Central memory CD8-positive, alpha-beta T cell (primary cell): ENCODE results near the gene MBNL1.

Experiments
- ATAC-seq: fragments of 150-1000 bp; cut with Tn5 transposase; replicated peaks from 2 replicates; pipeline ENCODE4 v1.10.0; 2022; ENCODE audit warnings: mild to moderate bottlenecking, moderate FRiP score, moderate number of reproducible peaks; ENCODE audit not compliant: poor library complexity, severe bottlenecking; ENCODE audit errors: extremely low read depth
- DNase-seq, 2 donors: peaks; one replicate each; pipeline ENCODE4 v3.0.0; 2021; ENCODE audit warnings: low spot score in 2 of 2
- H3K27ac Mint-ChIP-seq: one replicate; pipeline ENCODE4 v1.8.0; 2022; ENCODE audit warnings: low read depth, mild to moderate bottlenecking, moderate library complexity, mixed read lengths
- H3K27me3 Mint-ChIP-seq: one replicate; pipeline ENCODE4 v1.8.0; 2022; ENCODE audit warnings: mixed read lengths
- H3K36me3 Mint-ChIP-seq: one replicate; pipeline ENCODE4 v1.8.0; 2022; ENCODE audit warnings: mild to moderate bottlenecking, moderate library complexity, mixed read lengths; ENCODE audit not compliant: insufficient read depth
- H3K4me1 Mint-ChIP-seq: one replicate; pipeline ENCODE4 v1.8.0; 2022; ENCODE audit warnings: mixed read lengths
- H3K4me3 Mint-ChIP-seq: one replicate; pipeline ENCODE4 v1.8.0; 2022; ENCODE audit warnings: mild to moderate bottlenecking, moderate library complexity, mixed read lengths
- H3K9me3 Mint-ChIP-seq: one replicate; pipeline ENCODE4 v1.8.0; 2022; ENCODE audit warnings: mixed read lengths

The MBNL1 gene

DNA sequence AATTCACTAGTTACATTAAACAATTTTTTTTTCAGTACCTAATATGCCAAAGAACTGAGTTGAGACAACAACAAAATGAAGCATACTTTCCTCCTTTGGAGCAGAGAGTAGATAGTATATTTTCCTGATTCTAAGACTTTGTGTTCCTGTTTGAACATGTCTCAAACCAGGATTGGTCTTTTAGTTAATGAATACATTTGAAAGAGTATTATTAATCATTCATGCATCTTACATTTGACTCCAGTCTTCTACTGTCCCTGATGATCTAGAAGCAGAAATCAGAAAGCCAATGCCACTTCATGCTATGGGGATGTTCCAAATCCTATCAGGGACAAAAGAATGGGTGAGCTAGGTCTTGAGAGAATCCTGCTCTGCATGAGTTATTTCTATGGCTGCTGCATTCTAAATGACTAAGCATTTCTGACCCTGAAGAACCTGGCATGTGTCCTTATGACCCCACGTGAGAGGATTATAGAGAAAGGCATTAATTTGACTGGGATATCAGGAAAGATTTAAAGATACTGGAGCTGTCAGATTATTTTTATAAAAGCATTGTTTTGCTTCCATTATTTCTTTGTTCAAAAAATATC is 32.9 kb upstream of the MBNL1 start:
- H3K27me3 Mint-ChIP-seq = no peaks in the 10 kb centered on the region
- ATAC-seq (no peak), DNase-seq (no peak)
- H3K9me3 Mint-ChIP-seq = no peaks in the 10 kb centered on the region
- no peak overlapping the region for H3K27ac Mint-ChIP-seq
- H3K36me3 Mint-ChIP-seq = no peaks in the 10 kb centered on the region
- H3K4me1 Mint-ChIP-seq = peaks cover 61% of the 10 kb centered on the region
- H3K4me3 Mint-ChIP-seq = no peak overlapping the region

DNA sequence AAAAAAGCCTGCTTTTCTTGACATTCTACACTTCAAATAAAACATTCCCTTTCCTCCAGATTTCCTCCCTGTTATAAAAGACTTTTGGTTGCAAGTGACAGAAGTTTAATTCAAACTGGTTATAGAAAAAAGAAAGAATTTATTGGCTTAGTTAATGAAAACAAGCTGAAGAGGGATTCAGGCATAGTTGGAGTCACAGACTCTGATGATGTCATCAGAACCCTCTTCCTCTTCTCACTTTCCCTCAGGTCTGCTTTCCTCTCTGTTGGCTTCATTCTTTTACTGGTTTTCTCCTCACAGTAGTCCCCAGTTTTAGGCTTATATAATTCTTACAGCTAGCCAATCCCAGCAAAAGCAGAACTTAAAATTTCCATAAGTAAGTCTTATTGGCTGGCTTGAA is 32.0 kb upstream of the MBNL1 start:
- H3K4me1 Mint-ChIP-seq = peaks cover 63% of the 10 kb centered on the region

DNA sequence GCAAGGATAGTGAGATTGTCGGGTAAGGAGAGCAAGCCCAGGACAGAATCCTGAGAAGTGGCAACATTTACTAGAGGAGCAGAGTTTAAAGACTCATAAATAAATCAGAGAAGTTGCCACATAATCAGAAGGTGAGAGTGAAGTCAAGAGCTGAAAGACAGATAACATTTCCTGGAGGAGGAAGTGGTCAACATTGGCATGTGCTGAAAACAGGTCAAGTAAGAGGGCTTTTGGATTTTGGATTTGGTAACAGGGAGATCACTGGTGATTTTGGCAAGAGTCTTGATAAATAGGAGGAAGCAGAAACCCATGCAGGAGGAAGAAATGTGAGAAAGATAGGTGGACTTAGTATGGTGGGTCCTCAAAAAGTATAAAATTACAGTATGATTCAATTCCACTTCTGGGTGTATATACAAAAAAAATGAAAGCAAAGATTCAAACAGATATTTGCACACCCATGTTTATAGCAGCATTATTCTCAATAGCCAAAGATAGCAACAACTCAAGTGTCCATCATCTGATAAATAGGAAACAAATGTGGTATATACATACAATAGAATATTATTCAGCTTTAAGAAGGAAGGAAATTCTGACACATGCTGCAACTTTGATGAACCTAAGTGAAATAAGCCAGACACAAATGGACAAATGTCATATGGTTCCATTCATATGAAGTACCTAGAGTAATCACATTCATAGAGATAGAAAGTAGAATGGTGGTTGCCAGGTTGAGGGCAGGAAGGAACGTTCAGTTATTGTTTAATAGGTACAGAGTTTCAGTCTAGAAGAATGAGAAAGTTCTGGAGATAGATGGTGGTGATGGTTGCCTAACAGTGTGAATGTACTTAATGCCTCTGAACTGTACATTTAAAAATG is 27.3 kb upstream of the MBNL1 start:
- Mint-ChIP-seq H3K27ac (peak overlapping the region; percentile 89), H3K36me3 (peaks cover 13% of the 10 kb centered on the region), H3K9me3 (no peaks in the 10 kb centered on the region), H3K4me3 (peak overlapping the region; percentile 94), H3K4me1 (peaks cover 55% of the 10 kb centered on the region), H3K27me3 (no peaks in the 10 kb centered on the region)
- no peak for ATAC-seq
- DNase-seq = no peak

More for the DNA sequence above, 32.0 kb upstream of the MBNL1 start:
- no peak for ATAC-seq
- Mint-ChIP-seq H3K27ac (no peak overlapping the region), H3K27me3 (no peaks in the 10 kb centered on the region), H3K4me3 (no peak overlapping the region), H3K9me3 (no peaks in the 10 kb centered on the region), H3K36me3 (no peaks in the 10 kb centered on the region)
- DNase-seq = no peak

DNA sequence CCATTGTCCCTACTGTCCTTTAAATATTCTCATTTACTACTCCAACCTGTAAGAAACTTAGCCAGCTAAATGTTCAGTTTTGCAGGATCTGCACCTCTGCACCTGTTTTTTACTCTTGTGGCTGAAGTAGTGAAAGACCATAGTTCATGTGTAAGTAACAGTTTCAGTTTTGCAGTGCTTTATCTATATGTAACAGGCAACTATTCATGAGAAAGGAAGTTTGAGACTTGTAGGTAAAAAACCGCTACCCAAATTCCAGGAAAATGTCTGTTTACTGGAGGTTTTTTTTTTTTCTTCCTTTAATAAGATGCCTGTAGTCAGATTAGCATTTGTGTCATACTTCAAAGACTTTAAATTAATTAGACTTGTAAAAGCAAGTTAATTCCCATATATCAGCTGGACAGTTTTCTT is 25.4 kb upstream of the MBNL1 start:
- peaks cover 38% of the 10 kb centered on the region for H3K4me1 Mint-ChIP-seq

DNA sequence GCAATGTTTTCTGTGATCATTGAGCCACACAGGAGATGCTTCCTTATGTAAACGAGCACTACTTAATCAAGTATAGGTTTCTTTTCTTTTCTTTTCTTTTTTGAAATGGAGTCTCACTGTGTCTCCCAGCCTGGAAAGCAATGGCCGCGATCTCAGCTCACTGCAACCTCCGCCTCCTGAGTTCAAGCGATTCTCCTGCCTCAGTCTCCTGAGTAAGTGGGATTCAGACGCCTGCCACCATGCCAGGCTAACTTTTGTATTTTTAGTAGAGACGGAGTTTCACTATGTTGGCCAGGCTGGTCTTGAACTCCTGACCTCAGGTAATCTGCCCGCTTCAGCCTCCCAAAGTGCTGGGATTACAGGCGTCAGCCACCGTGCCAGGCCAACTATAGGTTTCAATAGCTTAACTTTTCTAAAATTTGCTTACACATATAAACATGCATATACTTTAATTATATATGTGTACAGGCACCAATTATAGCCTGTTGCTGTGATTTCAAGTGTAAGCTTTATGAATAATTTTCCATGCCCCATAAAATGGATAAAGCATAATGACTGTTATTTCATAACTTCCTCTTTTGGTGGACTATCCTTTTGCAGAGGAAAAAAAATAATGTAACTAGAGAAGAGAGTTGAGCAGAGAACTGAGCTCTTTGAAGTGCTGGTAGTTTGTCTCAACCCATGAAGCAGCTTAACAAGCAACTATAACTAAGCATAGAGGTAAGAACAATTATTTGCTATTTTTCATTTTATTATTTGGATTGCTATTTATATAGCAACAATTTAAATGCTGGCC is 24.8 kb upstream of the MBNL1 start:
- Mint-ChIP-seq H3K9me3 (no peaks in the 10 kb centered on the region), H3K36me3 (peaks cover 15% of the 10 kb centered on the region), H3K4me1 (peaks cover 37% of the 10 kb centered on the region), H3K27ac (peak overlapping the region; percentile 89), H3K4me3 (peak overlapping the region; percentile 94), H3K27me3 (no peaks in the 10 kb centered on the region)
- ATAC-seq = peak; percentile 46
- no peak for DNase-seq

More for the DNA sequence above, 25.4 kb upstream of the MBNL1 start:
- peak overlapping the region; percentile 89 for H3K27ac Mint-ChIP-seq
- H3K4me3 Mint-ChIP-seq = peak overlapping the region; percentile 94
- peaks cover 13% of the 10 kb centered on the region for H3K36me3 Mint-ChIP-seq
- peak; percentile 69 for ATAC-seq
- DNase-seq = no peak
- H3K27me3 Mint-ChIP-seq = no peaks in the 10 kb centered on the region
- H3K9me3 Mint-ChIP-seq = no peaks in the 10 kb centered on the region

DNA sequence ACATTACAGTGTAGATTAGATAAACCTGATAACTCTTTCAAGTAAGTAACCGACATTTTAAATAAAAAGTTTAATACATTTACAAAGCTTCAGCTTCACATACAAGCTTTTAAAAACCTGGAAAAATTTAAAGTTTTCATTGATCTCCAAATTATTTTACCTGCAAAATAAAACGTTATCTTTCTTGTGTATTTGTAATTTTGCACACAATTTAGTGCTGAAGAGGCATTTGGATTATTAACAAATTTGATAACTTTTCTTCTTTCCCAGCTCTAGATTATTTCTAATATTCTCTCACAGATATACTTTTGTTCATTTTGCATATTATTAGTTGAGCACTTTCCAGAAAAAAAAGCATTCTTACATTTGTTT is 24.2 kb upstream of the MBNL1 start:
- ATAC-seq = no peak
- peak overlapping the region; percentile 94 for H3K4me3 Mint-ChIP-seq
- peaks cover 37% of the 10 kb centered on the region for H3K4me1 Mint-ChIP-seq
- peaks cover 15% of the 10 kb centered on the region for H3K36me3 Mint-ChIP-seq
- H3K27me3 Mint-ChIP-seq = no peaks in the 10 kb centered on the region
- DNase-seq = no peak
- no peaks in the 10 kb centered on the region for H3K9me3 Mint-ChIP-seq
- H3K27ac Mint-ChIP-seq = peak overlapping the region; percentile 89

DNA sequence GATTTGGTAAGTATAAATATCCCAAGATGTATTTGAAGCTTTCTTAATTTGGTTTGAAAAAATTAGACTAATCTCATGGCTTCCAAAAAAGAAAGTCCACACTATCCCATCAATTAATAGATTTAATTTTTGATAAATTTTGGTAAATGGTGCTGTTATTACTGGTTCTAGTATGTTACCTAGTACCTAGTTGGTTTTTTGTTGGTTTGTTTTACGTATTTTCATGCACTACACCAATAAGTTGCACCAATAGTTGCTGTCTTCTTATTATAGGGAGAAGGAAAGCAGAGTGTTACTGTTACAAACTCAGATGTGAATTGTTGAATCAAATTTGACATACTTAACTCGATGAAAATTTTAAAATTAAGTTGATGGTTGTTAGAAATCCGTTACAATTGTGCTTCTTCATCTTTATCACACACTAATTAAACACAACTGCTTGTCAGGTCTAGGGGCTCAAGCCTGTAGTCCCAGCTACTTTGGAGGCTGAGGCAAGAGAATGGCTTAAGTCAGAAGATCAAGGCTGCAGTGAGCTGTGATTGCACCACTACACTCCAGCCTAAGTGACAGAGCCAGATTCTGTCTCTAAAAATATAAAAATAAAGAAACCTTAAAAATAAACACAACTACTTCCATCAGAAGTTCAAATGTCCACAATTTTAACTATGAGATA is 23.1 kb upstream of the MBNL1 start:
- peak overlapping the region; percentile 94 for H3K4me3 Mint-ChIP-seq
- H3K27ac Mint-ChIP-seq = peak overlapping the region; percentile 86
- H3K36me3 Mint-ChIP-seq = peaks cover 15% of the 10 kb centered on the region
- H3K27me3 Mint-ChIP-seq = no peaks in the 10 kb centered on the region
- H3K9me3 Mint-ChIP-seq = no peaks in the 10 kb centered on the region
- DNase-seq (no peak), ATAC-seq (no peak)
- peaks cover 26% of the 10 kb centered on the region for H3K4me1 Mint-ChIP-seq

DNA sequence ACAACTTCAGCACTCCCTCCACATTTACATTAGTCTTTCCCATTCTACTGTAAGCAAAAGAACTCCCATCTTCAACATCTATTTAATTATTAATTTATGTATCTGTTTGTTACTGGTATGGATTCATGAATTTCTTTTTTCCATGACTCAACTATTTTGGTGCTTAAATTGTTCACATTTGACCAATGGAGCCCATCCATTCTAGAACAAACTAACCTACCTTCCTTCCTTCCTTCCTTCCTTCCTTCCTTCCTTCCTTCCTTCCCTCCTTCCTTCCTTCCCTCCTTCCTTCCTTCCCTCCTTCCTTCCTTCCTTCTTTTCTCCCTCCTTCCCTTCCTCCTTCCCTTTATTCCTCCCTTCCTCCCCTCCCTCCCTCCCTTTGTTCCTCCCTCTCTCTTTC is 16.8 kb upstream of the MBNL1 start:
- Mint-ChIP-seq H3K9me3 (no peaks in the 10 kb centered on the region), H3K4me1 (peaks cover 52% of the 10 kb centered on the region), H3K36me3 (peaks cover 9% of the 10 kb centered on the region), H3K27me3 (no peaks in the 10 kb centered on the region), H3K4me3 (peak overlapping the region; percentile 46), H3K27ac (peak overlapping the region; percentile 91)
- ATAC-seq (no peak), DNase-seq (no peak)

DNA sequence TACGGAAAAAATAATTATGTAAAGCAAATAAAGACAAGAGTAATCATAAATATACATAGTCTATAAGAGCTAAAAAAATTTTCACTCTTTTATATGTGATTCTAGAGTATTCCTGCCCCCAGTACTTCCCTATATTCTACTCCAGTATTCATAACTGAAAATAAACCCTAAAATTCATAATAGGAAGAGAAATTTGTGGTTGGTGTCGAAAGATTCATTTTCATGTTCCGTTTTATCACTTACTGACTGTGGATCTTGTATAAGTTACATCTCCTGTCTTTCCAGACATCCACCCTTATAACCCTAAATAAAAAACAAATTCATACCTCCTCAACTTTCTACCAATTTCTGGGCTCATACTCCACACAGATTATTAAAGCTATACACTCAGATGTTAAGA is 16.0 kb upstream of the MBNL1 start:
- Mint-ChIP-seq H3K27ac (peak overlapping the region; percentile 91), H3K4me3 (peak overlapping the region; percentile 76)
- DNase-seq = no peak

DNA sequence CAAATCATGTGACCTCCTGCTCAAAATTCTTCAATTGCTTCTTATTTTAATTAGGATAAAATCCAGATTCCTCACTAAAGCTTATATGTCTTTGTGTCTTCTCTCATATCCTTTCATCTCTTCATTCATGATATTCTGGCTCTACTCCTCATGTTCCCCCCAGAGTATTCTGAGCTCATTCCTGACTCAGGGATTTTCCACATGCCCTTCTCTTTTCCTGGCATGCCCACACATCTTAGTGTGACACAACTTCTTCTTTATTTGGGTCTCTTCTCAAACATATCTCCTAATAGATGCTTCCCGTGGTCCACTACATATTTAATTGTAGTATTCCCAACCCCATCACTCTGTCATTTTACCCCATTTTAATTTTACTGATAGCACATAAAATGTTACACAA is 15.2 kb upstream of the MBNL1 start:
- H3K27me3 Mint-ChIP-seq = no peaks in the 10 kb centered on the region
- H3K9me3 Mint-ChIP-seq = no peaks in the 10 kb centered on the region
- peak overlapping the region; percentile 91 for H3K27ac Mint-ChIP-seq
- H3K4me3 Mint-ChIP-seq = peak overlapping the region; percentile 76
- peaks cover 17% of the 10 kb centered on the region for H3K36me3 Mint-ChIP-seq
- peaks cover 63% of the 10 kb centered on the region for H3K4me1 Mint-ChIP-seq
- no peak for ATAC-seq
- no peak for DNase-seq

More for the DNA sequence above, 16.0 kb upstream of the MBNL1 start:
- Mint-ChIP-seq H3K4me1 (peaks cover 60% of the 10 kb centered on the region), H3K27me3 (no peaks in the 10 kb centered on the region), H3K36me3 (peaks cover 13% of the 10 kb centered on the region), H3K9me3 (no peaks in the 10 kb centered on the region)
- ATAC-seq = no peak

DNA sequence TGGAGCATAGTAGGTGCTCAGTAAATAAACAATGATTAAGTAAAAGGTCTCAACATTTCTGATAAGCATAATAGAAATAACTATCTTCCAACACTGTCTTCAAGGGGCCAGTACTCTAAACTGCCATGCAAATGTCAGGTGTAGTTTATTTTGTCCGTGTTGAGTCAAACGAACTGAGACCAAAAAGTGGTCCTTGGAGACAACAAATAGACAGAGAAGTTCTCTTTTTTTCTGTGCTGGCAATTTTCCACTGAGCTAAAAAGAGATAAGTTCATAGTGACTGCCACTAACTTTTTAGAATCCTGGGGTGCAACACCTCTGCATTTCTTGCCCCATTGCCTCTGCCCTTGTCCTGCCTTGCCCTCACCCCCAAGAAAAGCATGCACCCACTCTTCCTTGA is 14.7 kb upstream of the MBNL1 start:
- no peak for DNase-seq
- H3K27me3 Mint-ChIP-seq = no peaks in the 10 kb centered on the region

DNA sequence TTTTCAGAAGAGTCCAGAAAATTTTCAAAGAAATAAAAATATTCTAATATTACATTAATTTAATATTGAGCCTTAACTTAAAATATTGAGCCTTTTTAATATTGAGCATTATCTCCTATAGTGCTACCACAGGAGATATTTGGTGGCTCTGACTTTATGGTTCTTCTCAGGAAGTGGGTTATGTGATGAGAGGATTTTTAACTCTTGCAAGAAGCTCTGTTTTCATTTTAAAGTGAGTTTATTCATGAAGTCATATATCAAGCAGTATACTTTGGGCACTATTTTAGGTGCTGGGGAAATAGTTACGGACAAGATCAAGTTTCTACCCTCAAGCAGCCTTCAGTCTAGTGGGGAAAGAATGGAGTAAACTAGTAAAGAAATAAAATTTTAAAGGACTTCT is 13.4 kb upstream of the MBNL1 start:
- ATAC-seq (no peak), DNase-seq (no peak)
- peaks cover 81% of the 10 kb centered on the region for H3K4me1 Mint-ChIP-seq
- H3K9me3 Mint-ChIP-seq = no peaks in the 10 kb centered on the region
- H3K27ac Mint-ChIP-seq = peak overlapping the region; percentile 91
- peak overlapping the region; percentile 76 for H3K4me3 Mint-ChIP-seq
- peaks cover 17% of the 10 kb centered on the region for H3K36me3 Mint-ChIP-seq
- no peaks in the 10 kb centered on the region for H3K27me3 Mint-ChIP-seq

More for the DNA sequence above, 14.7 kb upstream of the MBNL1 start:
- no peaks in the 10 kb centered on the region for H3K9me3 Mint-ChIP-seq
- H3K36me3 Mint-ChIP-seq = peaks cover 17% of the 10 kb centered on the region
- H3K27ac Mint-ChIP-seq = peak overlapping the region; percentile 91
- peak overlapping the region; percentile 76 for H3K4me3 Mint-ChIP-seq
- H3K4me1 Mint-ChIP-seq = peaks cover 68% of the 10 kb centered on the region
- no peak for ATAC-seq
